Peyer's patch (tissue), 4 donors: ENCODE results near the gene KSR2. TPM values are rescaled to one million over a fixed set of nuclear protein-coding genes. Genes with fewer than 3 reads are reported as not detected.
"Not testable (repeated sequence)": the region's sequence is repeated elsewhere in the genome, so short reads cannot be mapped to it uniquely, and the experiment has no call there.

Experiments
- DNase-seq, 3 donors: peaks; one replicate each; pipeline ENCODE4 v3.0.0-alpha.2; 2017 to 2019
- H3K27ac ChIP-seq, 4 donors: fragments of 200-600 bp; sonication (generic); one replicate each; pipeline ENCODE4 v1.5.1; 2016 to 2019
- H3K27me3 ChIP-seq, 2 donors: fragments of 200-600 bp; sonication (generic); one replicate each; pipeline ENCODE4 v1.5.1; 2019
- H3K36me3 ChIP-seq, 3 donors: fragments of 200-600 bp; sonication (generic); one replicate each; pipeline ENCODE4 v1.5.1; 2016 to 2019
- H3K4me1 ChIP-seq, 4 donors: fragments of 200-600 bp; sonication (generic); one replicate each; pipeline ENCODE4 v1.5.1; 2016 to 2019
- H3K4me3 ChIP-seq, 4 donors: fragments of 200-600 bp; sonication (generic); 1 replicate in 3 of 4; 2 replicates in 1 of 4; pipeline ENCODE4 v1.5.1; 2016 to 2019; ENCODE audit warnings: mild to moderate bottlenecking in 1 of 4
- H3K9me3 ChIP-seq, 4 donors: fragments of 200-600 bp; sonication (generic); one replicate each; pipeline ENCODE4 v1.5.1; 2016 to 2019; ENCODE audit warnings: mild to moderate bottlenecking in 1 of 4
- CTCF ChIP-seq, 6 experiments: fragments of 450-650 bp in 4 of 6; fragments of 200-600 bp in 2 of 6; sonication (generic) in 1 of 6; IDR thresholded peaks; one replicate each; pipeline ENCODE4 v1.5.1; 2017 to 2019; ENCODE audit warnings: antibody characterized with exemption in 6 of 6, mild to moderate bottlenecking in 3 of 6, moderate library complexity in 1 of 6
- POLR2A ChIP-seq, 2 donors: fragments of 450-650 bp; IDR thresholded peaks; one replicate each; pipeline ENCODE4 v1.5.1; 2017; ENCODE audit warnings: antibody characterized with exemption in 2 of 2, mild to moderate bottlenecking in 2 of 2, moderate library complexity in 2 of 2
- total RNA-seq, 4 donors: library from RNA; depleted of rRNA; stranded (reverse); fragments of >200 nt; gene quantifications; one replicate each; pipeline ENCODE4 v1.1.0, GENCODE V29; 2016

The KSR2 gene
- total RNA-seq, 4 donors from 2014 or later = 0.27 to 0.53 (median 0.28) TPM; not detected in 1

- no peak overlapping the region for H3K4me3 ChIP-seq
- no peak overlapping the region for H3K27ac ChIP-seq
- no peak for DNase-seq
- TF ChIP-seq POLR2A (IDR thresholded peaks at IDR 0.05) = no peak
- no peak for TF ChIP-seq CTCF (IDR thresholded peaks at IDR 0.05)
- no peaks in the 10 kb centered on the region for H3K4me1 ChIP-seq
- H3K27me3 ChIP-seq = no peaks in the 10 kb centered on the region
- H3K9me3 ChIP-seq = no peaks in the 10 kb centered on the region
- H3K36me3 ChIP-seq = no peaks in the 10 kb centered on the region
These were observed 224.4 kb downstream of the KSR2 start for GRCh38 chr12:117744418-117744817.

GRCh38 chr12:117743761-117744160 is 225.0 kb downstream of the KSR2 start:
- H3K4me1 ChIP-seq = no peaks in the 10 kb centered on the region
- TF ChIP-seq POLR2A (IDR thresholded peaks at IDR 0.05) = no peak
- TF ChIP-seq CTCF (IDR thresholded peaks at IDR 0.05) = no peak
- H3K27ac ChIP-seq = no peak overlapping the region
- no peaks in the 10 kb centered on the region for H3K27me3 ChIP-seq
- DNase-seq = no peak
- no peak overlapping the region for H3K4me3 ChIP-seq
- H3K36me3 ChIP-seq = no peaks in the 10 kb centered on the region
- no peaks in the 10 kb centered on the region for H3K9me3 ChIP-seq

GRCh38 chr12:117742721-117743120 is 226.1 kb downstream of the KSR2 start:
- no peak overlapping the region for H3K27ac ChIP-seq
- no peaks in the 10 kb centered on the region for H3K4me1 ChIP-seq
- H3K27me3 ChIP-seq = no peaks in the 10 kb centered on the region
- TF ChIP-seq POLR2A (IDR thresholded peaks at IDR 0.05) = no peak
- no peak for TF ChIP-seq CTCF (IDR thresholded peaks at IDR 0.05)
- H3K9me3 ChIP-seq = no peaks in the 10 kb centered on the region
- H3K4me3 ChIP-seq = no peak overlapping the region
- no peaks in the 10 kb centered on the region for H3K36me3 ChIP-seq
- DNase-seq = no peak

GRCh38 chr12:117738233-117738632 is 230.6 kb downstream of the KSR2 start:
- Histone ChIP-seq H3K4me3 (no peak overlapping the region), H3K36me3 (no peaks in the 10 kb centered on the region), H3K27ac (no peak overlapping the region), H3K4me1 (no peaks in the 10 kb centered on the region), H3K27me3 (no peaks in the 10 kb centered on the region), H3K9me3 (no peaks in the 10 kb centered on the region)
- TF ChIP-seq POLR2A (IDR thresholded peaks at IDR 0.05) = no peak
- no peak for TF ChIP-seq CTCF (IDR thresholded peaks at IDR 0.05)
- DNase-seq = no peak

GRCh38 chr12:117733549-117733805 is 235.3 kb downstream of the KSR2 start:
- DNase-seq = no peak
- H3K36me3 ChIP-seq = no peaks in the 10 kb centered on the region
- no peak for TF ChIP-seq POLR2A (IDR thresholded peaks at IDR 0.05)
- TF ChIP-seq CTCF (IDR thresholded peaks at IDR 0.05) = no peak

GRCh38 chr12:117732761-117733548 is 235.8 kb downstream of the KSR2 start:
- no peak overlapping the region for H3K27ac ChIP-seq
- TF ChIP-seq POLR2A (IDR thresholded peaks at IDR 0.05) = no peak
- no peak for TF ChIP-seq CTCF (IDR thresholded peaks at IDR 0.05)

More at GRCh38 chr12:117733549-117733805, 235.3 kb downstream of the KSR2 start:
- no peaks in the 10 kb centered on the region for H3K4me1 ChIP-seq
- no peak overlapping the region for H3K27ac ChIP-seq
- no peaks in the 10 kb centered on the region for H3K27me3 ChIP-seq
- H3K9me3 ChIP-seq = no peaks in the 10 kb centered on the region
- H3K4me3 ChIP-seq = no peak overlapping the region

GRCh38 chr12:117731131-117731530 is 237.7 kb downstream of the KSR2 start:
- H3K4me1 ChIP-seq, H3K4me3 ChIP-seq, H3K27ac ChIP-seq, H3K27me3 ChIP-seq, H3K36me3 ChIP-seq, DNase-seq, H3K9me3 ChIP-seq: not testable (repeated sequence)

More at GRCh38 chr12:117732761-117733548, 235.8 kb downstream of the KSR2 start:
- Histone ChIP-seq H3K36me3 (no peaks in the 10 kb centered on the region), H3K4me3 (no peak overlapping the region), H3K9me3 (no peaks in the 10 kb centered on the region), H3K27me3 (no peaks in the 10 kb centered on the region), H3K4me1 (no peaks in the 10 kb centered on the region)
- no peak for DNase-seq
